DOHH2 (cell line): ENCODE results near the gene SSC5D.

Experiments used
- EZH2phosphoT487 ChIP-seq: fragments of 200-600 bp; sonication (generic); IDR thresholded peaks from 2 replicates; pipeline ENCODE4 v1.6.1; 2017; ENCODE audit warnings: borderline replicate concordance, mild to moderate bottlenecking, antibody characterized with exemption, low read length, moderate library complexity, mixed read lengths
- TF ChIP-seq, protein P1 (sequence below): fragments of 200-600 bp; sonication (generic); IDR thresholded peaks from one replicate; pipeline ENCODE4 v1.5.1; 2014; ENCODE audit warnings: antibody characterized with exemption, mild to moderate bottlenecking, low read depth, low read length; ENCODE audit not compliant: poor library complexity, severe bottlenecking

DNA sequence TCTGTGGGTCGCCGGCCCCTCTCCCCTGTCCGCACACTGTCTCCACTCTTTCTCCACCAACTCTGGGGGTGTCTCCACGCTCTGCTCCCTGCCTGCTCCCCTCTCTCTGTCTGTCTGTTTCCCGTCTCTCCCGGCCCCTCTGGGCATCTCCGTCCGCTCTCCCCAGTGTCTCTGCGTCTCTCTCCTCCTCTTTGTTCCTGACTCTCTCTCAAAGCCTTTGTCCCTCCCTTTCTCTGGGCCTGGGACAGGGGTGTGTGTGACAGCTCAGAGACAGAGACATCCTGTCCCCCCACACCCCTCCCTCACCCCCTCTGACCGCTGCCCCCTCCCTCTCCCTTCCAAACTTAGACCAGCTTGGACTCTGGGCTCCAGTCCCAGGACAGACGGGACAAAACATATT lies 57.8 kb downstream of the SSC5D start:
- TF ChIP-seq, protein P1, sequence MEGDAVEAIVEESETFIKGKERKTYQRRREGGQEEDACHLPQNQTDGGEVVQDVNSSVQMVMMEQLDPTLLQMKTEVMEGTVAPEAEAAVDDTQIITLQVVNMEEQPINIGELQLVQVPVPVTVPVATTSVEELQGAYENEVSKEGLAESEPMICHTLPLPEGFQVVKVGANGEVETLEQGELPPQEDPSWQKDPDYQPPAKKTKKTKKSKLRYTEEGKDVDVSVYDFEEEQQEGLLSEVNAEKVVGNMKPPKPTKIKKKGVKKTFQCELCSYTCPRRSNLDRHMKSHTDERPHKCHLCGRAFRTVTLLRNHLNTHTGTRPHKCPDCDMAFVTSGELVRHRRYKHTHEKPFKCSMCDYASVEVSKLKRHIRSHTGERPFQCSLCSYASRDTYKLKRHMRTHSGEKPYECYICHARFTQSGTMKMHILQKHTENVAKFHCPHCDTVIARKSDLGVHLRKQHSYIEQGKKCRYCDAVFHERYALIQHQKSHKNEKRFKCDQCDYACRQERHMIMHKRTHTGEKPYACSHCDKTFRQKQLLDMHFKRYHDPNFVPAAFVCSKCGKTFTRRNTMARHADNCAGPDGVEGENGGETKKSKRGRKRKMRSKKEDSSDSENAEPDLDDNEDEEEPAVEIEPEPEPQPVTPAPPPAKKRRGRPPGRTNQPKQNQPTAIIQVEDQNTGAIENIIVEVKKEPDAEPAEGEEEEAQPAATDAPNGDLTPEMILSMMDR: no peak
- no peak for TF ChIP-seq EZH2phosphoT487
